Keratinocyte (primary cell): ENCODE data around the gene ATXN7L1. TPM values are rescaled to one million over a fixed set of nuclear protein-coding genes. Genes with fewer than 3 reads are reported as not detected.

Experiments used
- DNase-seq: peaks from one replicate; pipeline ENCODE4 v3.0.0-alpha.2; 2011; ENCODE audit warnings: low read depth, missing footprints, low spot score
- FAIRE-seq: peaks from 2 replicates; lab custom pipeline; 2011; peaks lifted over from hg19 to GRCh38; lab: Jason Lieb, UNC
- H2AFZ ChIP-seq: 2 replicates; pipeline ENCODE4 v1.6.0; 2012; ENCODE audit warnings: low read length, control low read depth, inconsistent platforms; ENCODE audit not compliant: control insufficient read depth
- H3K27ac ChIP-seq: 2 replicates; pipeline ENCODE4 v1.5.1; 2011; ENCODE audit warnings: low read length; ENCODE audit not compliant: control insufficient read depth, insufficient read depth
- H3K27me3 ChIP-seq: 3 replicates; pipeline ENCODE4 v1.6.0; 2011; ENCODE audit warnings: low read length; ENCODE audit not compliant: control insufficient read depth, insufficient read depth; ENCODE audit errors: extremely low read depth
- H3K36me3 ChIP-seq, 2 experiments: 2 replicates in 1 of 2; 3 replicates in 1 of 2; pipeline ENCODE4 v1.5.1; 2011; ENCODE audit warnings: low read length in 2 of 2, mild to moderate bottlenecking in 1 of 2; ENCODE audit not compliant: control insufficient read depth in 2 of 2, insufficient read depth in 2 of 2; ENCODE audit errors: extremely low read depth in 1 of 2
- H3K4me1 ChIP-seq: 3 replicates; pipeline ENCODE4 v1.5.1; 2011; ENCODE audit warnings: low read length; ENCODE audit not compliant: control insufficient read depth, insufficient read depth; ENCODE audit errors: extremely low read depth
- H3K4me2 ChIP-seq: 3 replicates; pipeline ENCODE4 v1.6.0; 2011; ENCODE audit warnings: low read depth, low read length; ENCODE audit not compliant: control insufficient read depth, insufficient read depth; ENCODE audit errors: extremely low read depth
- H3K4me3 ChIP-seq, 3 experiments: fragments of 200-600 bp in 1 of 3; sonication (generic) in 1 of 3; 2 replicates in 2 of 3; 3 replicates in 1 of 3; pipeline ENCODE4 v1.5.1; 2011 to 2016; ENCODE audit warnings: low read length in 3 of 3, mild to moderate bottlenecking in 3 of 3, control low read depth in 2 of 3, inconsistent platforms in 1 of 3, low read depth in 1 of 3, mixed read lengths in 1 of 3, mixed run types in 1 of 3, moderate library complexity in 1 of 3; ENCODE audit not compliant: control insufficient read depth in 2 of 3, insufficient read depth in 2 of 3; ENCODE audit errors: extremely low read depth in 1 of 3
- H3K79me2 ChIP-seq: 2 replicates; pipeline ENCODE4 v1.6.0; 2012; ENCODE audit warnings: low read length; ENCODE audit not compliant: control insufficient read depth, insufficient read depth
- H3K9ac ChIP-seq: 3 replicates; pipeline ENCODE4 v1.6.0; 2011; ENCODE audit warnings: low read length; ENCODE audit not compliant: control insufficient read depth, insufficient read depth; ENCODE audit errors: extremely low read depth
- H3K9me1 ChIP-seq: 3 replicates; pipeline ENCODE4 v1.6.0; 2011; ENCODE audit warnings: low read length; ENCODE audit not compliant: control insufficient read depth, insufficient read depth; ENCODE audit errors: extremely low read depth
- H3K9me3 ChIP-seq: 2 replicates; pipeline ENCODE4 v1.5.1; 2012; ENCODE audit warnings: low read depth, low read length; ENCODE audit not compliant: control insufficient read depth
- H4K20me1 ChIP-seq: 3 replicates; pipeline ENCODE4 v1.6.0; 2011; ENCODE audit warnings: low read length; ENCODE audit not compliant: control insufficient read depth, insufficient read depth; ENCODE audit errors: extremely low read depth
- CTCF ChIP-seq, 3 experiments: IDR thresholded peaks in 1 of 3; conservative IDR thresholded peaks in 1 of 3; optimal IDR thresholded peaks in 1 of 3; 2 replicates in 2 of 3; 3 replicates in 1 of 3; pipeline versions ENCODE3 to v1.5.1; 2011; ENCODE audit warnings: low read length in 3 of 3, mild to moderate bottlenecking in 3 of 3, moderate library complexity in 2 of 3, control low read depth in 1 of 3, inconsistent platforms in 1 of 3; ENCODE audit not compliant: insufficient read depth in 2 of 3; ENCODE audit errors: extremely low read depth in 1 of 3
- EZH2 ChIP-seq: IDR thresholded peaks from one replicate; pipeline ENCODE4 v1.6.1; 2012; ENCODE audit warnings: inconsistent platforms, mild to moderate bottlenecking, low read length, moderate library complexity
- dilution Hi-C: fragments of 300-500 bp; cut with MboI; formaldehyde crosslinking; loops from one replicate; pipeline ENCODE4 v1.7.0; 2020; ENCODE audit warnings: low sequenced_read_pairs; ENCODE audit not compliant: extremely low pct_ligation_motif_present
- polyA plus RNA-seq, 5 experiments: library from polyadenylated mRNA; depleted of rRNA in 3 of 5; stranded (reverse) in 3 of 5; stranded (forward) in 1 of 5; unstranded in 1 of 5; fragments of >200 nt; gene quantifications; 1 replicate in 1 of 5; 2 replicates in 3 of 5; 3 replicates in 1 of 5; pipeline versions ENCODE4 v1.2.1 to v1.2.3, GENCODE V29; 2011 to 2012; ENCODE audit warnings: missing spikeins in 2 of 5, low read depth in 1 of 5, low replicate concordance in 1 of 5

The ATXN7L1 gene
- polyA plus RNA-seq, 1 donor (not counting 4 experiments of a cell fraction or from before 2014, with no cell fraction given) = 4.8 TPM

DNA sequence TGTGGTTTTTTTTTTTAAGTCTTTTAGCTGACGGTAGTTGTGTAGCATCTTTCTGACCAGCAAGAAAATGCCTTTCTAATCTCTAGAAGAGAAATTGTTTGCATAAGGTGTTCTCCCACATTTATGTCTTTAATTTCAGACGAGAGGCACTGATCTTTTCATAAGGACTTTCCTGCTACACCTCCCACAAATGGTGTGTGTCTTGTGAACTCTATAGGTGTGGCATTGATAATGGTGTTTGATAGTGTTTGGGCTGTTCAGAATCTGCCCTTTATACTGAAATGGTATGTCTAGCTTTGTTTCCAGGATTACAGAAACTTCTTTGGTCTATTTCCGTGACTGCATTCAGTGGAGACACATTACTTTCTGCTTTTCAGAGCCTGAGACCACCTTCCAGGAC, 21.6 kb upstream of the ATXN7L1 start:
- no peak overlapping the region for H3K27ac ChIP-seq
- no peaks in the 10 kb centered on the region for H3K9me1 ChIP-seq
- H3K79me2 ChIP-seq = no peaks in the 10 kb centered on the region
- DNase-seq = no peak
- H3K27me3 ChIP-seq = no peaks in the 10 kb centered on the region
- no peak overlapping the region for H2AFZ ChIP-seq
- dilution Hi-C loops = no loop called here
- no peaks in the 10 kb centered on the region for H4K20me1 ChIP-seq
- TF ChIP-seq EZH2 (no peak), CTCF (optimal IDR thresholded peaks at IDR 0.05 in 1 of 3, IDR thresholded peaks at IDR 0.05 in 1 of 3, conservative IDR thresholded peaks at IDR 0.05 in 1 of 3; ENCODE audit: extremely low read depth in 1 of 3, insufficient read depth in 2 of 3, low read length in 3 of 3) (no peak)
- no peak overlapping the region for H3K4me2 ChIP-seq
- FAIRE-seq = no peak
- H3K4me1 ChIP-seq = no peaks in the 10 kb centered on the region
- H3K9ac ChIP-seq = no peak overlapping the region
- no peaks in the 10 kb centered on the region for H3K36me3 ChIP-seq
- H3K9me3 ChIP-seq = no peaks in the 10 kb centered on the region
- no peak overlapping the region for H3K4me3 ChIP-seq

- Histone ChIP-seq H4K20me1 (no peaks in the 10 kb centered on the region), H3K9me3 (no peaks in the 10 kb centered on the region), H3K36me3 (no peaks in the 10 kb centered on the region), H2AFZ (no peak overlapping the region), H3K27ac (no peak overlapping the region), H3K4me2 (no peak overlapping the region), H3K9me1 (no peaks in the 10 kb centered on the region), H3K79me2 (no peaks in the 10 kb centered on the region), H3K9ac (no peak overlapping the region), H3K27me3 (no peaks in the 10 kb centered on the region), H3K4me3 (no peak overlapping the region), H3K4me1 (no peaks in the 10 kb centered on the region)
- DNase-seq (no peak), FAIRE-seq (no peak)
- dilution Hi-C loops = no loop called here
- TF ChIP-seq CTCF (optimal IDR thresholded peaks at IDR 0.05 in 1 of 3, IDR thresholded peaks at IDR 0.05 in 1 of 3, conservative IDR thresholded peaks at IDR 0.05 in 1 of 3; ENCODE audit: extremely low read depth in 1 of 3, insufficient read depth in 2 of 3, low read length in 3 of 3) (no peak), EZH2 (no peak)
Measured at GRCh38 chr7:105896407-105896911, 20.1 kb upstream of the ATXN7L1 start.
